ENCODE measurements around the gene PTTG1IP.

The PTTG1IP gene

GRCh38 chr21:44847261-44848056, 26.0 kb downstream of the PTTG1IP start:
- Histone ChIP-seq H3K36me3 (peaks cover 38 to 49% (median 42%) of the 10 kb centered on the region in 3 donors), H3K4me3 (no peak overlapping the region), H3K9me3 (no peaks in the 10 kb centered on the region), H3K27me3 (peaks cover 0 to 10% of the 10 kb centered on the region in 2 donors), H3K27ac (no peak overlapping the region), H3K4me1 (peaks cover 0 to 24% (median 18%) of the 10 kb centered on the region in 4 donors)
- intact Hi-C loops (cut with DNase I; ENCODE audit: low total_unique reads), result no loop called here
- TF ChIP-seq, protein P1, sequence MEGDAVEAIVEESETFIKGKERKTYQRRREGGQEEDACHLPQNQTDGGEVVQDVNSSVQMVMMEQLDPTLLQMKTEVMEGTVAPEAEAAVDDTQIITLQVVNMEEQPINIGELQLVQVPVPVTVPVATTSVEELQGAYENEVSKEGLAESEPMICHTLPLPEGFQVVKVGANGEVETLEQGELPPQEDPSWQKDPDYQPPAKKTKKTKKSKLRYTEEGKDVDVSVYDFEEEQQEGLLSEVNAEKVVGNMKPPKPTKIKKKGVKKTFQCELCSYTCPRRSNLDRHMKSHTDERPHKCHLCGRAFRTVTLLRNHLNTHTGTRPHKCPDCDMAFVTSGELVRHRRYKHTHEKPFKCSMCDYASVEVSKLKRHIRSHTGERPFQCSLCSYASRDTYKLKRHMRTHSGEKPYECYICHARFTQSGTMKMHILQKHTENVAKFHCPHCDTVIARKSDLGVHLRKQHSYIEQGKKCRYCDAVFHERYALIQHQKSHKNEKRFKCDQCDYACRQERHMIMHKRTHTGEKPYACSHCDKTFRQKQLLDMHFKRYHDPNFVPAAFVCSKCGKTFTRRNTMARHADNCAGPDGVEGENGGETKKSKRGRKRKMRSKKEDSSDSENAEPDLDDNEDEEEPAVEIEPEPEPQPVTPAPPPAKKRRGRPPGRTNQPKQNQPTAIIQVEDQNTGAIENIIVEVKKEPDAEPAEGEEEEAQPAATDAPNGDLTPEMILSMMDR (IDR thresholded peaks at IDR 0.05), result no peak
- peak in 1 of 2 donors; percentile 49 for DNase-seq

- intact Hi-C loops (cut with DNase I; ENCODE audit: low total_unique reads), result no loop called here
- TF ChIP-seq, protein P1 (IDR thresholded peaks at IDR 0.05), result no peak
These were observed 26.8 kb downstream of the PTTG1IP start for GRCh38 chr21:44846485-44847260.

GRCh38 chr21:44846224-44846484, 27.3 kb downstream of the PTTG1IP start:
- no peak overlapping the region for H3K27ac ChIP-seq

More at GRCh38 chr21:44846485-44847260, 26.8 kb downstream of the PTTG1IP start:
- DNase-seq, result peak; percentile 78 to 85
- Histone ChIP-seq H3K9me3 (no peaks in the 10 kb centered on the region), H3K36me3 (peaks cover 34 to 41% (median 37%) of the 10 kb centered on the region in 3 donors), H3K27ac (no peak overlapping the region), H3K4me1 (peaks cover 0 to 24% (median 18%) of the 10 kb centered on the region in 4 donors), H3K4me3 (peak overlapping the region in 1 of 2 donors; percentile 46), H3K27me3 (peaks cover 0 to 14% of the 10 kb centered on the region in 2 donors)

DNA sequence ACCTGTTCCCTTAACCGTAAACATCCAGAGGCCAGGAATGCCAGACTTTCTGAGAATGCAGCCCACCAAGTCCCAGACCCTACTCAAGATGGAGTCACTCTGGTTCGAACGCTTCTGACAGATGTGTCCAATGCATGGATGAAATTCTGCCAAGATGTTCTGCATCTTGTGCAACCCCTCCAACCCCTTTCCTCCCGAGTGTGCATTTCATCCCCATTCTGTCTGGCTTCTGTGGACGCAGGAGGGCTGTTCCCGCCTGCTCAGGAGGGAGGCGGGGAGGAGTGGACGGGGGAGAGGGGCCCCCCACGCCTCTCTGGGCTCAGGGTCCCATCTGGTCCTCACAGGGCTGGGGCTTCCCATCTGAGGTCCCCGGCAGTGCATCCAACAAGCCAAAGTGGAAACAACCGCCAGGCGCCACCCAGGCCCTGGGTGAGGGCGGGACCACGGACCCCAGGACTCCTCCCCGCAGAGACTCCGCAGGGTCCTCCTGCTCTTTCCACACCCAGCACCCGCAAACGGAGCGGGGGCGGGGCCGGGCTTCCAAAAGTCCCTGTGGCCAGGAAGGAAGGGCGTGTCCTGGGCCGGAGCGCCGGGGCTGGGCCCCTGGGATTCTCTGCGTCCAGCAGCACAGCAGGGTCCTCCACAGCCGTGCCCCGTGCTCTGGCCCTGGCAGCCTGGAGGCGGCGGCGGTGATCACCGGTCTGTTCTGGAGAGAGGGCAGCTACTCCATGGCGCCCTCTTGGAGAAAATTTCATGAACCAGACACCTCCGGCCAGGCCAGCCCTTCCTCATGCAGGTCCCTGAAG, 27.9 kb downstream of the PTTG1IP start:
- Histone ChIP-seq H3K9me3 (no peaks in the 10 kb centered on the region), H3K36me3 (peaks cover 23 to 30% (median 27%) of the 10 kb centered on the region in 3 donors), H3K4me3 (peak overlapping the region; percentile 26 to 46), H3K4me1 (peaks cover 0 to 24% (median 18%) of the 10 kb centered on the region in 4 donors), H3K27ac (no peak overlapping the region), H3K27me3 (peaks cover 0 to 17% of the 10 kb centered on the region in 2 donors)
- peak; percentile 51 to 79 for DNase-seq
- intact Hi-C loops (cut with DNase I; ENCODE audit: low total_unique reads), result no loop called here
- TF ChIP-seq, protein P1 (IDR thresholded peaks at IDR 0.05), result no peak

More at GRCh38 chr21:44846224-44846484, 27.3 kb downstream of the PTTG1IP start:
- Histone ChIP-seq H3K36me3 (peaks cover 29 to 35% (median 32%) of the 10 kb centered on the region in 3 donors), H3K27me3 (peaks cover 0 to 15% of the 10 kb centered on the region in 2 donors), H3K4me1 (peaks cover 0 to 24% (median 18%) of the 10 kb centered on the region in 4 donors), H3K4me3 (peak overlapping the region; percentile 26 to 46), H3K9me3 (no peaks in the 10 kb centered on the region)
- DNase-seq, result no peak
- intact Hi-C loops (cut with DNase I; ENCODE audit: low total_unique reads), result no loop called here
- TF ChIP-seq, protein P1 (IDR thresholded peaks at IDR 0.05), result no peak

DNA sequence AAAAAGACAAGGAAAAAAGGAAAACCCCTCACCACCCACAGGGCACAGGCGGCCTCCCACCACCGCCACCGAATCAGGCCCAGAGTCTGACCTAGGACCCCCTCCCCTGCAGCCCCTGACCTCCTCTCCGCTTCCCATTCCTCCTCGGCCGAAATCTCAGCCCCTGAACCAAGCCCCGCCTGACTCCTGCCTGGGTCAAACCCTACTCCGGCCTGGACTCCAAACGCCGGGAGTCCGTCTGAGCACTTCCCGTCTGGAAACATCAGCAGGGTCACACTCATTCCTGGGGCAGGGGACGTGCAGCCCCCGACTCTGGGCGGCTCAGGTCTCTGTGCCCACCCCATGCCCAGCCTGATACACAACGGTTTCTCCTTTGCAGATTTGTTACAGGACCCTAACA, 29.2 kb downstream of the PTTG1IP start:
- H3K36me3 ChIP-seq, result peaks cover 10 to 16% (median 13%) of the 10 kb centered on the region in 3 donors
- intact Hi-C loops (cut with DNase I; ENCODE audit: low total_unique reads), result no loop called here
- H3K27ac ChIP-seq, result no peak overlapping the region
- TF ChIP-seq, protein P1 (IDR thresholded peaks at IDR 0.05), result no peak
- DNase-seq, result peak in 1 of 2 donors; percentile 62
- peaks cover 0 to 17% of the 10 kb centered on the region in 2 donors for H3K27me3 ChIP-seq
- H3K9me3 ChIP-seq, result no peaks in the 10 kb centered on the region
- H3K4me3 ChIP-seq, result no peak overlapping the region
- peaks cover 0 to 24% (median 18%) of the 10 kb centered on the region in 4 donors for H3K4me1 ChIP-seq

Data from tibial artery (tissue), 4 donors.